Stimulated activated naive B cell treated with anti-CD40 and anti-IgM and Interleukin-4, amounts not matched to agents 10 μg/mL and 1 μg/mL and 100 μg/mL, for 72 hours (primary cell): ENCODE results near the gene KHDRBS2.

ENCODE experiments used
- ATAC-seq, 2 donors: fragments of 150-1000 bp; cut with Tn5 transposase; replicated peaks; 2 replicates each; pipeline ENCODE4 v1.10.0; 2021; ENCODE audit warnings: moderate library complexity in 1 of 2
- DNase-seq: peaks from one replicate; pipeline ENCODE4 v3.0.0; 2021
- H3K27ac Mint-ChIP-seq: one replicate; pipeline ENCODE4 v1.8.0; 2022; ENCODE audit warnings: mild to moderate bottlenecking, mixed read lengths
- H3K27me3 Mint-ChIP-seq, 2 donors: one replicate each; pipeline ENCODE4 v1.8.0; 2022; ENCODE audit warnings: mixed read lengths in 2 of 2
- H3K36me3 Mint-ChIP-seq, 2 donors: one replicate each; pipeline ENCODE4 v1.8.0; 2022; ENCODE audit warnings: mixed read lengths in 2 of 2, mild to moderate bottlenecking in 1 of 2
- H3K4me1 Mint-ChIP-seq, 2 donors: one replicate each; pipeline ENCODE4 v1.8.0; 2022; ENCODE audit warnings: mixed read lengths in 2 of 2, mild to moderate bottlenecking in 1 of 2
- H3K4me3 Mint-ChIP-seq, 2 donors: one replicate each; pipeline ENCODE4 v1.8.0; 2022; ENCODE audit warnings: mild to moderate bottlenecking in 2 of 2, mixed read lengths in 2 of 2, moderate library complexity in 1 of 2
- H3K9me3 Mint-ChIP-seq, 2 donors: one replicate each; pipeline ENCODE4 v1.8.0; 2022; ENCODE audit warnings: mixed read lengths in 2 of 2, mild to moderate bottlenecking in 1 of 2

The KHDRBS2 gene

GRCh38 chr6:62039605-62040004, 246.4 kb downstream of the KHDRBS2 start:
- Mint-ChIP-seq H3K4me1 (peaks cover 8 to 20% of the 10 kb centered on the region in 2 donors), H3K36me3 (peaks cover 3 to 8% of the 10 kb centered on the region in 2 donors), H3K27ac (peak overlapping the region; percentile 67), H3K9me3 (peaks cover 0 to 1% of the 10 kb centered on the region in 2 donors), H3K4me3 (peak overlapping the region; percentile 54 to 59), H3K27me3 (no peaks in the 10 kb centered on the region)
- no peak for DNase-seq
- peak; percentile 78 to 80 for ATAC-seq

GRCh38 chr6:62037445-62037844, 248.6 kb downstream of the KHDRBS2 start:
- DNase-seq (no peak), ATAC-seq (no peak)
- no peaks in the 10 kb centered on the region for H3K27me3 Mint-ChIP-seq
- peaks cover 9 to 13% of the 10 kb centered on the region in 2 donors for H3K9me3 Mint-ChIP-seq
- H3K4me1 Mint-ChIP-seq = peaks cover under 1 to 12% of the 10 kb centered on the region in 2 donors
- peaks cover 9 to 25% of the 10 kb centered on the region in 2 donors for H3K36me3 Mint-ChIP-seq
- H3K4me3 Mint-ChIP-seq = no peak overlapping the region
- H3K27ac Mint-ChIP-seq = no peak overlapping the region

GRCh38 chr6:62035952-62036351, 250.1 kb downstream of the KHDRBS2 start:
- Mint-ChIP-seq H3K4me3 (no peak overlapping the region), H3K36me3 (peaks cover 13 to 35% of the 10 kb centered on the region in 2 donors), H3K4me1 (peaks cover 0 to 9% of the 10 kb centered on the region in 2 donors), H3K9me3 (peaks cover 9 to 13% of the 10 kb centered on the region in 2 donors), H3K27me3 (no peaks in the 10 kb centered on the region), H3K27ac (no peak overlapping the region)
- ATAC-seq (no peak), DNase-seq (no peak)

GRCh38 chr6:62013719-62014118, 272.3 kb downstream of the KHDRBS2 start:
- peak; percentile 80 to 94 for ATAC-seq
- Mint-ChIP-seq H3K27me3 (no peaks in the 10 kb centered on the region), H3K9me3 (peaks cover 4 to 15% of the 10 kb centered on the region in 2 donors), H3K27ac (no peak overlapping the region), H3K4me3 (no peak overlapping the region), H3K4me1 (peaks cover 1 to 6% of the 10 kb centered on the region in 2 donors), H3K36me3 (peaks cover 17 to 18% of the 10 kb centered on the region in 2 donors)
- DNase-seq = no peak

- no peak for ATAC-seq
- DNase-seq = no peak
- Mint-ChIP-seq H3K27me3 (no peaks in the 10 kb centered on the region), H3K27ac (no peak overlapping the region), H3K9me3 (peaks cover 6 to 14% of the 10 kb centered on the region in 2 donors), H3K36me3 (peaks cover 18 to 19% of the 10 kb centered on the region in 2 donors), H3K4me3 (no peak overlapping the region), H3K4me1 (peaks cover 1 to 6% of the 10 kb centered on the region in 2 donors)
Observed at GRCh38 chr6:62009445-62009844, 276.6 kb downstream of the KHDRBS2 start.

GRCh38 chr6:61989616-61990015, 296.4 kb downstream of the KHDRBS2 start:
- Mint-ChIP-seq H3K4me1 (peaks cover 0 to 5% of the 10 kb centered on the region in 2 donors), H3K4me3 (no peak overlapping the region), H3K9me3 (no peaks in the 10 kb centered on the region), H3K36me3 (peaks cover 4 to 12% of the 10 kb centered on the region in 2 donors), H3K27me3 (no peaks in the 10 kb centered on the region), H3K27ac (no peak overlapping the region)
- DNase-seq (no peak), ATAC-seq (no peak)

GRCh38 chr6:61980622-61981021, 305.4 kb downstream of the KHDRBS2 start:
- no peak overlapping the region for H3K4me3 Mint-ChIP-seq
- no peaks in the 10 kb centered on the region for H3K4me1 Mint-ChIP-seq
- H3K27ac Mint-ChIP-seq = no peak overlapping the region
- no peaks in the 10 kb centered on the region for H3K27me3 Mint-ChIP-seq
- DNase-seq (no peak), ATAC-seq (no peak)
- peaks cover 2 to 3% of the 10 kb centered on the region in 2 donors for H3K36me3 Mint-ChIP-seq
- no peaks in the 10 kb centered on the region for H3K9me3 Mint-ChIP-seq

GRCh38 chr6:61977947-61978346, 308.1 kb downstream of the KHDRBS2 start:
- Mint-ChIP-seq H3K4me3 (no peak overlapping the region), H3K36me3 (peaks cover 3 to 5% of the 10 kb centered on the region in 2 donors), H3K4me1 (no peaks in the 10 kb centered on the region), H3K9me3 (no peaks in the 10 kb centered on the region), H3K27me3 (no peaks in the 10 kb centered on the region), H3K27ac (no peak overlapping the region)
- ATAC-seq = no peak
- DNase-seq = no peak

- no peak overlapping the region for H3K4me3 Mint-ChIP-seq
- H3K4me1 Mint-ChIP-seq = no peaks in the 10 kb centered on the region
- peaks cover 5 to 6% of the 10 kb centered on the region in 2 donors for H3K36me3 Mint-ChIP-seq
- H3K27ac Mint-ChIP-seq = no peak overlapping the region
- ATAC-seq (no peak), DNase-seq (no peak)
- H3K27me3 Mint-ChIP-seq = no peaks in the 10 kb centered on the region
- no peaks in the 10 kb centered on the region for H3K9me3 Mint-ChIP-seq
Observed at GRCh38 chr6:61977099-61977498, 308.9 kb downstream of the KHDRBS2 start.

GRCh38 chr6:61959196-61959595, 326.8 kb downstream of the KHDRBS2 start:
- Mint-ChIP-seq H3K4me1 (no peaks in the 10 kb centered on the region), H3K9me3 (peaks cover 12 to 15% of the 10 kb centered on the region in 2 donors), H3K4me3 (no peak overlapping the region), H3K27ac (no peak overlapping the region), H3K27me3 (no peaks in the 10 kb centered on the region), H3K36me3 (peaks cover 24 to 36% of the 10 kb centered on the region in 2 donors)
- DNase-seq (no peak), ATAC-seq (no peak)

GRCh38 chr6:61953851-61954250, 332.2 kb downstream of the KHDRBS2 start:
- peaks cover 19 to 26% of the 10 kb centered on the region in 2 donors for H3K36me3 Mint-ChIP-seq
- no peak overlapping the region for H3K27ac Mint-ChIP-seq
- DNase-seq (no peak), ATAC-seq (no peak)
- no peaks in the 10 kb centered on the region for H3K27me3 Mint-ChIP-seq
- H3K4me1 Mint-ChIP-seq = peaks cover 0 to 4% of the 10 kb centered on the region in 2 donors
- no peak overlapping the region for H3K4me3 Mint-ChIP-seq
- peaks cover 12 to 14% of the 10 kb centered on the region in 2 donors for H3K9me3 Mint-ChIP-seq

- no peak for ATAC-seq
Observed at GRCh38 chr6:61951586-61951985, 334.4 kb downstream of the KHDRBS2 start.

GRCh38 chr6:61950811-61951210, 335.2 kb downstream of the KHDRBS2 start:
- Mint-ChIP-seq H3K4me1 (peaks cover 1 to 11% of the 10 kb centered on the region in 2 donors), H3K27me3 (no peaks in the 10 kb centered on the region)
- peak in 1 of 2 donors; percentile 46 for ATAC-seq

More at GRCh38 chr6:61951586-61951985, 334.4 kb downstream of the KHDRBS2 start:
- no peaks in the 10 kb centered on the region for H3K27me3 Mint-ChIP-seq
- peaks cover under 1 to 7% of the 10 kb centered on the region in 2 donors for H3K36me3 Mint-ChIP-seq
- no peak overlapping the region for H3K4me3 Mint-ChIP-seq
- peaks cover under 1% of the 10 kb centered on the region in 2 donors for H3K9me3 Mint-ChIP-seq
- no peak for DNase-seq
- H3K4me1 Mint-ChIP-seq = peaks cover 0 to 11% of the 10 kb centered on the region in 2 donors
- no peak overlapping the region for H3K27ac Mint-ChIP-seq

GRCh38 chr6:61949971-61950370, 336.1 kb downstream of the KHDRBS2 start:
- Mint-ChIP-seq H3K36me3 (peaks cover 1 to 7% of the 10 kb centered on the region in 2 donors), H3K27ac (no peak overlapping the region), H3K9me3 (peaks cover 1 to 4% of the 10 kb centered on the region in 2 donors), H3K27me3 (no peaks in the 10 kb centered on the region), H3K4me1 (peaks cover 1 to 11% of the 10 kb centered on the region in 2 donors), H3K4me3 (no peak overlapping the region)
- ATAC-seq = no peak
- DNase-seq = no peak

More at GRCh38 chr6:61950811-61951210, 335.2 kb downstream of the KHDRBS2 start:
- peaks cover 1 to 7% of the 10 kb centered on the region in 2 donors for H3K36me3 Mint-ChIP-seq
- no peak for DNase-seq
- no peak overlapping the region for H3K27ac Mint-ChIP-seq
- H3K4me3 Mint-ChIP-seq = no peak overlapping the region
- peaks cover 1 to 4% of the 10 kb centered on the region in 2 donors for H3K9me3 Mint-ChIP-seq

GRCh38 chr6:61949161-61949560, 336.9 kb downstream of the KHDRBS2 start:
- no peak for DNase-seq
- peaks cover 1 to 4% of the 10 kb centered on the region in 2 donors for H3K9me3 Mint-ChIP-seq
- no peak for ATAC-seq
- H3K27me3 Mint-ChIP-seq = no peaks in the 10 kb centered on the region
- H3K36me3 Mint-ChIP-seq = peaks cover 1 to 10% of the 10 kb centered on the region in 2 donors
- H3K27ac Mint-ChIP-seq = no peak overlapping the region
- no peak overlapping the region for H3K4me3 Mint-ChIP-seq
- H3K4me1 Mint-ChIP-seq = peaks cover 4 to 11% of the 10 kb centered on the region in 2 donors
